ENCODE measurements around the gene CHL1.

CHL1 gene

DNA sequence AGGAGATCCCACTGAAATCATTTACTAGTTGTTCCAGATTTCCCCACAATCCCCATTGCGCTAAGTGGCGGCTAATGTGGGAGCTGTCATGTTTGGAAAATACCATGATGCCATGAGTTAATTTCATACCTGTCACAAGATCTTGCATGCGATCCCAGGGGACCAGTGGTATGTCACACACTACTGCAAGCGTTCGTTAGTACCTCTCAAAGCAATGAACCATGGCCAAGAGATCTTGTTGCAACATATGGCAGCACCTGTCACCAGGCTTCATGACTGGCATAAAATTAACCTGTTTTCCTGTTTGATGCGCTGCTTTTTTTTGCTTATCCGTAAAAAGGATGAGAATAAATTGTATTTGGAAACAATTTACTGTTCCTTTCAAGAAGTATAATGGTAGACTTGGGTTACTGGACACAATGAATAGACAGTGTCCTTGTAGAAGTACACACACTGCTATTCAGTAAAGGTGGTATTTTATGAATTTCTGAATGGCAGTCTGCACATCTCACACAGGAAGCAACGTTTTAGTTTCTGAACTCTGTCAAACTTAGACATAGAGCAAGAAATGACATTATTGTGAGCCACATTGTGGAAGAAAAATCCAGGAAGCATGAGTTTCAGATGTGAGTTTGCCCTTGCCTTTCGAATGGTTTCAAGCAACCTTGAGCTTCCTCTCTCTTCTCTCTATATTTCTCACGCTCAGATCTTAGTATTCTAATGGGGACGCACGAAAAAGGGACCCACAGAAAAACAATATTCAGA, 81.9 kb downstream of the CHL1 start:
- DNase-seq (ENCODE audit: low read depth), result no peak

DNA sequence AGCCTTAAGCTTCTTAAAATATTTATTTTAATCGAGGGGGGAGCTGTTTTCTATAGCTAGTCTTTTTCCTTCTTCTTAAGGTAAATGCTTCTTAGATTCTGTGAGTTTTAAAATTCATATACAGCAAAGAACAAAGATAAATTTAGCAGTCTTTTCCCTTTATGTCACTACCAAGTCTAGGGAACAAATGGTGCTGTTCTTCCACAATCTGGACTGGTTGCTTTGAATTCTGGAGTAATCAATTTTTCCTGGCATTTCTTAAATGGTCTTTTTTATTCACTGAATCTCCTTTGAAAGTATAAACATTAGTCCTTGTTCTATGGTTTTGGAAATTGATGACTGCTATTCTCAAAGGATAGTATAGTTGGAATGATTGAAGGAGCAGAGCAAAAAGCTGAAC, 82.8 kb downstream of the CHL1 start:
- DNase-seq (ENCODE audit: low read depth), result no peak

DNA sequence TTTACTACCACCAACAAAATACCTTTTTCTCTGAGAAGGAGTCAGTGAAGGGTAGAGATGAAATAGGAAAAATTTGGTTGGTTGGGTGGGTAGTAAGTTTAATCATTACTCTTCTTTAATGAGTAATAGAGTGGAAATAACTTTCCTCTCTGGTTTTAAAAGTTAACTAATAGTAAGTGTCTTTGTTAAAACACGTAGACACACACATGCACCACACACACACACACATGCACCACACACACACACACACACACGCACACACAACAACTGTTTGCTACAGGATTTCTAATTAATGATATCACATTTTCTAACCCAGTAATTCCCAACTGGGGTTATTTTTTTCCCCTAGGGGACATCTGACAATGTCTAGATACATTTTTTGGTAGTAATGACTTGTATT, 84.1 kb downstream of the CHL1 start:
- no peak for DNase-seq (ENCODE audit: low read depth)

DNA sequence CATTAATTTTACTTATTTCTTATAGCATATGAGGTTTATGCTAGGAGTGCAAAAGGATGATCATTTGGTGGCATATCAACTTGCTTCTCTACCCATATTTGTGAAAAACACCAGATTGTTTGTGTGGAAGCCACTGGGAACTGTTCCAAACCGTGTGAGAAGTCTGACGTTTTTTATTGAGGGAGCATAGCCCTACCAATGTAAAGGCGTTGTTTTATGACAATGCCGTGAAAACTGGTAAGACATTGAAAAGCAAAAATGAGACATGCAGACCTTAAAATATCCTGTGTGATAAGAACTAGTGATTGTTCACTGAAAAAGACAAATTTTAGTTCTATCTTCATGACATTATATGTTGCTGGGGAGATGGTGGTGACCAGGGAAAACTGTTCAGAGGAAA, 87.8 kb downstream of the CHL1 start:
- no peak for DNase-seq (ENCODE audit: low read depth)

DNA sequence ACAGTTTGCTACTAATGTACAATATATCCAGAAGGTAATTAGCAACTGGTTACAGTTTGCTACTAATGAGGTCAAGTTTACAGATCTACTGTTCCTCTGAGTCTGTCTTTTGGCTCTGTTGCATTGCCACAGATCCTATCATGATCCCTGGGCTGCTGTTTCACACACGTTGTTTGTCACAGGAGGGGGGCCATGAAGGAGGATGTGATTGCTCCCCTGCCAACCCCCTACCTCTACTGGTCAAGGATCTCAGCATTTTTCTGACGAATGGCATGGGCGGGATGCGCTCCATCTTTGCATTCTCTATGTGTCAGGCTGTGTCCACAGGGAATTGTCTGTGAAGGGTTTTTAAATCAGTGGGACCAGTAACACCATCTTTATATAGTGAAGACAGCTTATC, 91.9 kb downstream of the CHL1 start:
- DNase-seq (ENCODE audit: low read depth), result no peak

DNA sequence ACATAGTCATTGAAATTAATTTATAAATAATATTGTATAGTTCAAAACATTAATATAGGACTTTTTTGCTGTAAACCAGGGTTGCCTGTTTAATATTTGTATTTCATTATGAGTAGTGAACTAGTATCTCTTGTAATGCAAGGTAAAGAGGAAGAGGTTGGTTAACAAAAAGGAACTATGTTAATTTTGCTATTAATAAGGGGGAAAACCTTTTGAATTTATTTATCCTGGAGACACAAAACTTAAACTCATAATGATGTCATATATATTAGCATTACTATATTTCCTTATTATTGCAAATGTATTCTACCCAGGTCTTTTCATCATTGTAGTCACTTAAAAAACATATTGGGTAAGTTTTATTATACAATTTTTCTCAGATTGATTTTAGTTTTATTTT, 94.5 kb downstream of the CHL1 start:
- no peak for DNase-seq (ENCODE audit: low read depth)

DNA sequence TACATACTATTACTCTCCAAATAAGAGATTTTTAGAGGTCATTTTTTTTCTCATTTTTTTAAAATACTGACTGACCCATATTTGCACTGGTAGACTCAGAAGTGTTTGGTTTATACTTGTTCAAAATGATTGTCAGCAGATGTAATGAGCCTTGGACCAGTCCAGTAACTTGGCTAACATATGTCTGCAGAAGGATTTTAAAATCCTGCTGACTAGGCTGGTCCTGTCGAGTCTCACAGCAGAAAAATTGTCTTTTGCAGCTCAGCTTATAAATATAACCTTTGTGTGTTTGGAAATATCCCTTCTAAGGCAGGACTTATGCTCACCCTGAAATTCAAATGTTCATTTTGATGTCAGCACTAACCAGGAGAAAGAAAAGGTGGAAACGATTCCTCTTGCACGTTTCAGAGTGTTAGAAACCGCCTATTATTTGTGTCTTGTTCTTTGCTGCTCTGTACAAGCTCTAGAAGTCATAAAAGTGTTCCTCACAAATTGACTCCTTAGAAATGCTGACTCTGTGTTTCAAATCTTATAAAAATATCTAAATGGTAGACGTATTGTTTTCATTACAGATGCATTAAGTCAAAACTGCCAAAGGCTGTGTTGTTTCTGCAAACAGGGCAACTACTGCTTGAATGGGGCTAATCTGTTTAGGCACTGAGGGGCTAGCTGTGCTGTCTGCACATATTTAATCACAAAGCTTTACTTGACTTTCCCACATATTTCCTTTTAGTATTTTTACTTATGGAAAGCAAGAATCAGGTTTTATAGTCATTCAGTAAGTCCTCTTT, 95.3 kb downstream of the CHL1 start:
- no peak for DNase-seq (ENCODE audit: low read depth)

DNA sequence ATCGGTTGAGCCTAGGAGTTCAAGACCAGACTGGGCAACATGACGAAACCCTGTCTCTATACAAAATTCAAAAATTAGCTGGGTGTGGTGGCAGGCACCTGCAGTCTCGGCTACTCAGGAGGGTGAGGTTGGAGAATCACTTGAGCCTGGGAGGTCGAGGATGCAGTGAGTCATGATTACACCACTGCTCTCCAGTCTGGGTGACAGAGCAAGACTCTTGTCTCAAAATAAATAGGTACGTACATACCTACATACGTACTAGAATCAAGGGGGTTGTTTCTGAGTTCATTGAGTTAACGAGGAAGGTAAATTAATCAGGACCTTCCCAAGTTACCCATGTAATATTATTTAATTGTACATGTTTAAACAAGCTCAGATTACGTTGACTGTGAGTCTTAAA, 97.5 kb downstream of the CHL1 start:
- no peak for DNase-seq (ENCODE audit: low read depth)

DNA sequence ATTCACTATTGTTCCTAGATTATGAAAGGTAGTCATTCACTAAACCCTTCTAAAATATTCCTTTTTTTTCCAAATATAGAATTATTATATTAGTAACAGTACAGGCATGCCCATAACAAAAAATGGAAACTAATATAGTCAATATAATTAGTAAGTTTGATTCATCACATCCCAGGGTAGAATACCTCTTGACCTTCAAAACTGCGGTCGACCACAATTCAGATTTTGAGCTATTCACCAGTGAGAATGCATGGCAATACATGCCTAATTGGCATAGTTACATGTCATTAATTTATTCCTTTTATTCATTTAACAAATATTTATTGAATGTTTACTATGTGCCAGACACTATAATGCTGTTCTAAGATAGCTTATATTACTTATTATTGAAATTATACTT, 98.0 kb downstream of the CHL1 start:
- no peak for DNase-seq (ENCODE audit: low read depth)

DNA sequence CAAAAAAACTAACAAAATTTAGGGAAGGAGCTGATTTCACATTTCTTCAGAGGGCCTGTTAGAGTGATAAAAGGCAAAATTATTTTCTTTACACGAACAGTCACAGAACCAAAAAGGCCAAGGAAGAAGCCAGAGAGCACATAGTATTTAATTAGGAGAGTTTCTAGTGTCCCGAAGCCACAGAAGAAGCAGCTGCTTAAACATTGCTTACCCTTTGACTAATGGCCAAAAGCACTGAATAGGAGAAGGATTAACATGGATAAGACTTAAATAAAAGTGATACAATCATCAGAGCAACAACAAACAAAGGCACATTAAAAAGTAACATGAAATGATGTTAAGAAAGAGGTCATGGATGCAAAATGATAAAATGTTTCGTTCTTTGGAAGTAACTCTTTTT, 98.6 kb downstream of the CHL1 start:
- DNase-seq (ENCODE audit: low read depth), result no peak

DNA sequence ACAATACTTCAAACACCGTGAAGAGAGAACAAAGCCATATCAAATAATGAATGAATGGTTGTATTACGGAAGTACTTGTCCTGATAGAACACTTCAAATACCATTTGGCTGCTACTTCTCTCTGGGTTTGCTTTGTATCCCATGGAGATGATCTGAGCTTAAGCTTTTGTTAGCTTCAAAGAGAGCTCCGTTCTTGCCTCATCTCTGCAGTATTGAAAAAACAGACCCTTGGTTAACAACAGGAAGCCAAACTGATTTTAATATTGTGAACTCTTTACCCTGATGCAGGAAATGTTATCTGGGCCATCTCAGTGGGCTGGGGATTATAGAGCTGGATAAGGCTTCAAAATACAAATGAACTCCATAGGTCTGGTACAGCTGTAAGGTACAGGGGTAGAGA, 101.0 kb downstream of the CHL1 start:
- DNase-seq (ENCODE audit: low read depth), result no peak

DNA sequence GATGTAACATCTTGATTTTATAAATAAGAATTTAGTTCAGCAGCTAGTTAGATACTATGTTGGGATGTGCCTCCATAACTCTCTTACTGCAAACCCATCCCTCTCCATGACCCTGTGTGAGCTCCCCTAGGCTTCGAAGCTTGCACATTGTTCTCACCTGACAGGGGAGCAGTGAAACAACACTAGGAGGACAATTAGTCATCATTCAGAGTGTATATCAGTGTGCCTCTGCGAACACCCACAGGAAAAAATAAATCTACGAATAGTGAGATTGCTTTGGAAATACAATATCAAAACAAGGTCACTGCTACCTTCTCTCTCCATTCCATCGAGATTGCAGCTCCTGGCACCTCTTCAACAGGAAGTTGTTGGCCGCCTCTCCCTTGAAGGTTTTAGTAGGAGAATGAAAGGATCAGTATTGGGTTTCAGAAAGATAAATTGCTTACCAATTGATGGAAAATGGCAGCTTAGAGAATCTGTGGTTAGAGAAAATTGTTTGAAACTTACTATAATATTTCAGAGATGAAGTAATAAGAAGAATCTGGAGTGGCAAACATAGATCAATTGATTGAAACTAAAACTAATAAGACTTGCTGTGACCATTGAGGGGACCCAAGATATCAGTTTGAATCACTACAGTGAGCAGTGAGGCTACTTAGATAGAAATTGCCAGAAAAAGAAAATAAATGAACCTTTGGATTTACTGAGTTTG, 103.2 kb downstream of the CHL1 start:
- DNase-seq (ENCODE audit: low read depth), result no peak

DNA sequence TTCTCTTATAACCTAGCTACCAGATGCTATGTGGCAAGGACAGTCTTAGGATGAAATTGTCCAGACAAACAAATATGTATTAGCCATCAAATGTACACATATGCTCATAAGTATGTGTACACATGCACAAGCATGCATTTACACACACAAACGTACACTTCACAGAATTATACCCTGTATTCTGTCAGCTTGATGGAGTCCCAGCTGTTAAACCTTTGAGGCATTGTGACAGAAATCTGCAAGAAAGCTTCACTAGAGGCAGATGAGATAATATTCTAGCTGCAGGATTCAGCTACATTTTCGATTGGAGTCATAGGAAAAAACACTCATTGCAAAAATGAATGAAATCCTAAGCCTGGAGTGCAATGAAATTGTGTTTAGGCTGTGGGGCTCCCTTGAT, 110.6 kb downstream of the CHL1 start:
- DNase-seq (ENCODE audit: low read depth), result no peak

DNA sequence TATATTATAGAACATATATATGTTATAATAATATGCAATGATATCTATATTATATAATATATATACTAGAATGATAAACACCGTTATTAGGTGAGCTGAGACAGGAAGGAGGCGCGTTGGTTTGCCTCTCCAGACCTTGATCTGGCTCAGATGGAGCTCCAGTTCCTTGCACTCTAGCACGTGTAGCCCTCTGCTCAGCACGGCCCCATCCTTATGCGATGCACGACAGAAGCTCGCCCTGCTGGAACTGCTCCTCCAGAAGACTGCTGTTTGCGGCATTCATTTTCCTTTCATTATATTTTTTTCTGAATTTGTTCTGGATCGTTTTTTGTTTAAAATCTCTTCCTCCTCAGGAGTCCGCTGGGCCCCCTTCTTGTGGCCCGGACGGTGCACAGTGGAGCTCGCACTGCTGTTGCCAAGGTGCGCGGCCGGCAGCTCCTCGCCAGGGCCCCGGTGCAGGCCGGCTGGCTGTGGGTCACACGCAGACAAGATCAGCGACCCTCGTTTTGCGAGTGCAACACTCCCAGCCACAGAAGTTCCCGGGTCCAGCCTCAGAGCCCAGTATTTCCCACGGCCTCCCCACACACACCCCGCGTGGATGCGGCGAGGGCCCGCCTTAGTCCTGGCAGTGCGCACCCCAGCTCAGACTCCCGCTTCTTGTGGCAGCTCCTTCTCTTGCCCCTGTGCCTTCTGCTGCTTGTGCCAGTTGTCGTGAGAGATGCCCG, 112.2 kb downstream of the CHL1 start:
- no peak for DNase-seq (ENCODE audit: low read depth)

DNA sequence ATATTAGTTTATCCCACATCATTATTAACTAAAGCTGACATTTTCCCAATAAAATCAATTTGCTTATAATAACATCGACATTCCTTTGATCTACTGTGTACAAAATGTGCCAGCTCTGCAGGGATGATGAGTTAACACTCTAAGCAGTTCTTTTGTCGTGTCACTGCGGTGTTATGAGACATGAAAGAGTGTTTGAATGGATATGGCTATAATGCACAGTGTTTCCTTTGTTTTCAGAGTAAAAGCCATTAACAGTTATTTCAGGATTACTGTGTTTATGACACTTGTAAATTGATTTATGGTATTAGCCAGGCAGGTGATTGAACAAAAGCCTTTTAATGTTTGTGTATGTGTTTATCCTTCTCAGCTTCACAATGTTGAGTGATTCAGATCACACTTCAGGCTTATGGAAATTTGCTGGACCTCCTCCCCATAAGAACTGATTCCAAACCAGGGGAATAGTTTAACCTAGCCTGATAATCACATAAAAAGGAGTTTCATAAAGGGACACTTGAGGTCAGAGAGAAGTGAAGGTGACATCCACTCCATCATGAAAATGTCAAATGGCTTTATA, 115.7 kb downstream of the CHL1 start:
- no peak for DNase-seq (ENCODE audit: low read depth)

DNA sequence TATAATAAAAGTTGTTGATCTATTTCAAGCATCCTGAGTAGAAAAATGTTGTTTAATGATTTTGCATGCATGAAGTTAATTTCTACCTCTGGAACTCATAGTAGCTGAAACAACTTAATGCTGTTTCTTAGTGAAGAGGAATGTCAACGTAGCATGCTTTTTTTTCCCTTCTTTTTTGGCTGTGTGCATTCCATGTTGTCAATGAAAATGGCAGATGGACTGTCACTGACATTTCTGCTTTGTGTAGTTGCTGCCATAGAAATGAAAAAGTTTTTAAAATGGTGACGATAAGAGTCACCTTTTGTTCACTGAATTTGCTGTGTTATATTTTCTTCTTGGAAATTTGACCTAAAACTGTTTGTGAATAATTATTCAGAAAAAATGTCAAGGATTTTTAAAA, 116.3 kb downstream of the CHL1 start:
- no peak for DNase-seq (ENCODE audit: low read depth)

DNA sequence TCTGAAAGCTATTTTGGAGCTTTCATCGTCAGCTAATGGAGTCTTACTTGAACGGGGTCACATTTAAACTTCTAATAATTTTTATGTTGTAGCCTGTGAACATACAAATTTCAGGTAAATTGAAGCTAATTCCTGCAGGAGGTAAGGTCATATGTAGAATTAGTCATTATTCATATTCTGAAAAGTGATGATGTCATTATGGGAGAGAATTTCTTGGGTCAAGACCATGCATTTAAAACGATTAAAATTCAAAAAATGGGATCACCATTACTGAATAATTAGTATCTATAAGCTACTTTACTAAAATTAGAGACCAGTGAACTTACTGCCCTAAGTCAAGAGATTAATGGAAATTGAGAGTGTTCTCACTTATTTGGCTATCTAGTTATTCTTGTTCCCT, 120.4 kb downstream of the CHL1 start:
- DNase-seq (ENCODE audit: low read depth), result no peak

DNA sequence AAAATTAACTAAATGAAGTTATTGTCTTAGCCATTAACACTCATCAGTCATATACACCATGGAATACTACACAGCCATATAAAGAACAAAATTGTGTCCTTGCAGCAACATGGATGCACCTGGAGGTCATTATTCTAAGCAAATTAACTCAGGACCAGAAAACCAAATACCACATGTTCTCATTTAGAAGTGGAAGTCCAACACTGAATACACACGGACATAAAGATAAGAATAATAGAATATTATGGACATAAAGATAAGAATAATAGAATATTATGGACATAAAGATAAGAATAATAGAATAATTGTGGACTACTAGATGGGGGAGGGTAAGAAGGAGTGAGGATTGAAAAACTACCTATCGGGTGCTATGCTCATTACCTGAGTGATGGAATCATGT, 122.3 kb downstream of the CHL1 start:
- DNase-seq (ENCODE audit: low read depth), result no peak

DNA sequence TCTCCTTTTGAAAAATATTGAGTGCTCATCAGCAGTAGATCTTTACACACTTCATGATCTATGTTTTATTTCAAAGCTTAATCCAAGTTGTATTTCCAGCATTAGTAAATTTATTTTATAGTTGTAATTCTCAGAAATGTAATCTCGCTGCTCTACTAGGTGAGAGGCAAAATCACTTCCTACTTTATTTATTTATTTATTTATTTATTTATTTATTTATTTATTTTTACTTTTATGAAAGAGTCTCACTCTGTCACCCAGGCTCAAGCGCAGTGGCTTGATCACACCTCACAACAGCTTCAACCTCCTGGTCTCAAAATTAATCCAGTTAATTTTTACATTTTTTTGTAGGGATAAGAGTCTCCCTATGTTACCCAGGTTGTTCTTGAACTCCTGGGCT, 127.9 kb downstream of the CHL1 start:
- no peak for DNase-seq (ENCODE audit: low read depth)

DNA sequence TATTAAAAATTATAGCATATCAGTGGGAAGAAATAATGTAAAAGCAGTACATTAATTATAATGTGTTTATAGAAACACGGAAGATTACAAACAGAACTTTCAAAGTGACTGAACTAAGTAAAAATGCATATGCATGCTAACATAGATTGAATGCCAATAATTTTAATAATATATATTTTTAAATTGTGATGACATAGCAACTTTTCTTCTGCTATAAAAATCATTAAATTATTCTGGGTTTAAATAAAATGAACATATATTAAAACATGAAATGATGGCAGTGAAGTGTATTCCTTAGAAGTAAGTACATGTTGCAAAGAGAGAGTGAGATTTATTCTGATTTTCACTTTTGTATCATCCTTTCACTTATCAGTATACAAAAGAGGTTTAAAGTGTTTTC, 128.9 kb downstream of the CHL1 start:
- DNase-seq (ENCODE audit: low read depth), result no peak

DNA sequence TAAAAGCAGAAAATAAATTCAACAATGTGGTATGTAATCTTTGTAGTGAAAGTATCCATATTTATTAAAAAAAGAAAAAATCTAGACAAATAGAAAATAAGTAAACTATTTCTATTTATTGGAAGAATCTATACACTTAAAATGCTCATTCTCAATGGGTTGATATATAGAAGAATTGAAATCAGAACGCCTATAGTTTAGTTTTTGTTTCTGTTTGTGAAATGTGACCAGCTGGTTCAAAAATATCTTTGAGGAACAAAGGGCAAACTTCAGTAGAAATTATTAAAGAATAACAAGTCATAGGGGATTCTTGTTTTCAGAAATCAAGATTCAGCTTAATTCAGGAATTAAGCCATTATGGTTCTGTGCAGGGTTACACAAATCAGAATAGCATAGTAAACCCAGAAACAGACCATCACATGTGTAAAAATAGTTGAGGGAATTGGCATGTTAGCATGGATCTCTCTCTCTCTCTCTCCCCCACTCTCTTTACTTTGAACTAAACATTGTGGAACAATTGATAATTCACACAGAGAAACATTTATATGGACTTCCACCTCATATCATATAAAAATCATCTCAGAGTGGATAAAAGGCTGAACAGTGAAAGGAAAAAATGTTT, 134.0 kb downstream of the CHL1 start:
- no peak for DNase-seq (ENCODE audit: low read depth)

DNA sequence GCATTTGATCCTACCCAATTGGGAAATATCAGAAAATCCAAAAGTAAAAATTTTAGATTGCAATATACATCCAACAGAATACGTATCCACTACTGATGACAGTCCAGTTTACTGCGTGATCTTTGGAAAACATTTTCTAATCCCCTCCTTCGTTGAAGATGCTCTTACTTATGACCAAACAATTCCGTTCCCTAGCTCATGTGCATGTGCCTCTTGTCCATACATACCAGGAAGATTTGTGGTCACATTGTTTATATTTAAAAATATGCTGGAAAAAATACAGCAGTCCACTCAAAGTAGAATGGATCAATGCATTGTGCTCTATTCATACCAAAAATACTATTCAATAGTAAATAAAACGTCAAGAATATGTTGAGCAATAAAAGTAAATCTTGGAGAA, 135.3 kb downstream of the CHL1 start:
- no peak for DNase-seq (ENCODE audit: low read depth)

All from activated T-helper 1 cell treated with Interleukin-2 at 50 U/mL for 16 hours (primary cell).